NCI-H2029 treated with DMSO at 0.1 percent for 48 hours (cell line): ENCODE results near the gene LMBRD2.

Experiments used
- DNase-seq: peaks from one replicate; lab custom pipeline; 2025; lab: John Stamatoyannopoulos, UW

Gene LMBRD2

GRCh38 chr5:36049949-36050348, 101.7 kb downstream of the LMBRD2 start:
- DNase-seq, result no peak
